ENCODE results near the gene IGFBPL1. TPM values are rescaled to one million over a fixed set of nuclear protein-coding genes. Genes with fewer than 3 reads are reported as not detected.
"Not testable (repeated sequence)": the region's sequence is repeated elsewhere in the genome, so short reads cannot be mapped to it uniquely, and the experiment has no call there.

The IGFBPL1 gene, protein sequence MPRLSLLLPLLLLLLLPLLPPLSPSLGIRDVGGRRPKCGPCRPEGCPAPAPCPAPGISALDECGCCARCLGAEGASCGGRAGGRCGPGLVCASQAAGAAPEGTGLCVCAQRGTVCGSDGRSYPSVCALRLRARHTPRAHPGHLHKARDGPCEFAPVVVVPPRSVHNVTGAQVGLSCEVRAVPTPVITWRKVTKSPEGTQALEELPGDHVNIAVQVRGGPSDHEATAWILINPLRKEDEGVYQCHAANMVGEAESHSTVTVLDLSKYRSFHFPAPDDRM
- 3.8 TPM for polyA plus RNA-seq
- long read RNA-seq, donor 1, partial matches to known transcripts, result 0 of 2 reads
- long read RNA-seq, donor 1, other reads (novel, unspliced or antisense), result 0 of 2 reads
- long read RNA-seq, donor 2, partial matches to known transcripts, result 0 of 3 reads
- long read RNA-seq, donor 2, other reads (novel, unspliced or antisense), result 0 of 3 reads
- long read RNA-seq, donor 3, result 0 reads
- long read RNA-seq, donor 4, result 0 reads
- long read RNA-seq, donor 5, partial matches to known transcripts, result 0 of 1 reads
- long read RNA-seq, donor 5, other reads (novel, unspliced or antisense), result 0 of 1 reads
- long read RNA-seq, donor 6, partial matches to known transcripts, result 0 of 4 reads
- long read RNA-seq, donor 6, other reads (novel, unspliced or antisense), result 0 of 4 reads
- long read RNA-seq, donor 7, partial matches to known transcripts, result 0 of 1 reads
- long read RNA-seq, donor 7, other reads (novel, unspliced or antisense), result 0 of 1 reads
- long read RNA-seq, donor 8, partial matches to known transcripts, result 0 of 4 reads
- long read RNA-seq, donor 8, other reads (novel, unspliced or antisense), result 0 of 4 reads
- long read RNA-seq, donor 9, transcript IGFBPL1-201 (5 exons, 1,093 nt), result major isoform, 7 of 7 reads
- long read RNA-seq, donor 9, partial matches to known transcripts, result 0 of 7 reads
- long read RNA-seq, donor 9, other reads (novel, unspliced or antisense), result 0 of 7 reads
- long read RNA-seq, donor 10, partial matches to known transcripts, result 0 of 2 reads
- long read RNA-seq, donor 10, other reads (novel, unspliced or antisense), result 0 of 2 reads
- long read RNA-seq, donor 11, partial matches to known transcripts, result 0 of 4 reads
- long read RNA-seq, donor 11, other reads (novel, unspliced or antisense), result 0 of 4 reads

DNA sequence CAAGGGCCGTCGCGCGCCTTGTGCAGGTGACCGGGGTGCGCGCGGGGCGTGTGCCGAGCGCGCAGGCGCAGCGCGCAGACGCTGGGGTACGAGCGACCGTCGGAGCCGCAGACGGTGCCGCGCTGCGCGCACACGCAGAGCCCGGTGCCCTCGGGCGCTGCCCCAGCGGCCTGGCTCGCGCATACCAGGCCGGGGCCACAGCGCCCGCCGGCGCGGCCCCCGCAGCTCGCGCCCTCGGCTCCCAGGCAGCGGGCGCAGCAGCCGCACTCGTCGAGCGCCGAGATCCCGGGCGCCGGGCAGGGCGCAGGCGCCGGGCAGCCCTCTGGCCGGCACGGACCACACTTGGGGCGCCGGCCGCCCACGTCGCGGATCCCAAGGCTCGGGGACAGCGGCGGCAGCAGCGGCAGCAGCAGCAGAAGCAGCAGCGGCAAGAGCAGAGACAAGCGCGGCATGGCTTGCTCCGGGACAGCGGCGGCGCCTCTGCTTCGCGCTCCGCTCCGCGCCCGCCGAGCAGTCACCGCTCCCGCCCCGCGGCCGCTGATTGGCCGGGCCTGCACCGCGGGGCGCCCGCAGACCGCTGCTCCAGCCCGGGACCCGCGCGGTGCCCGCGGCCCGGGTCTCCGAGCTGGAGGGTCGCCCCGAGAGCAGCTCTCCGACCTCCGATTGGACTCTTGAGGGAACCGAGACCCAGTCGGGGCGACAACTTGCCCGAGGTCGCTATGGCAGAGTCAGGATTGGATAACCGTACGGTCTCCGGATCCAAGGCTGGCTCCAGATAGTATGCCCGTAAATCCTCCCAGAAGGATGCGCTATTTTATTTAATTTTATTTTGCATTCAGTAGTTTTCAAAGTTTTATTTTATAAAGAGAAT is at the start of gene IGFBPL1:
IGFBPL1 (minus strand) TSS at position 482 of the 871 bp plus-strand sequence; CDS start at position 452, 30 bp downstream.
- H3K9me3 ChIP-seq (ENCODE audit: control insufficient read depth, low read depth, low read length), result no peaks in the 10 kb centered on the region
- no peaks in the 10 kb centered on the region for H3K36me3 ChIP-seq (ENCODE audit: control insufficient read depth, insufficient read depth, low read length)
- H3K27ac ChIP-seq (ENCODE audit: low read length), result no peak within 1 kb of the TSS
- H3K27me3 ChIP-seq (ENCODE audit: control insufficient read depth, insufficient read depth, low read length), result peaks cover 42% of the 10 kb centered on the region
- peaks cover 8% of the 10 kb centered on the region for H3K4me1 ChIP-seq (ENCODE audit: control insufficient read depth, insufficient read depth, low read length)
- WGBS (ENCODE audit: insufficient coverage, low lambda C conversion rate), result 20% methylated on average over 1 of the region's 115 CpGs
- H3K4me3 ChIP-seq (ENCODE audit: low read length), result peak within 1 kb of the TSS; percentile 15
- peak; percentile 40 to 70 for DNase-seq

DNA sequence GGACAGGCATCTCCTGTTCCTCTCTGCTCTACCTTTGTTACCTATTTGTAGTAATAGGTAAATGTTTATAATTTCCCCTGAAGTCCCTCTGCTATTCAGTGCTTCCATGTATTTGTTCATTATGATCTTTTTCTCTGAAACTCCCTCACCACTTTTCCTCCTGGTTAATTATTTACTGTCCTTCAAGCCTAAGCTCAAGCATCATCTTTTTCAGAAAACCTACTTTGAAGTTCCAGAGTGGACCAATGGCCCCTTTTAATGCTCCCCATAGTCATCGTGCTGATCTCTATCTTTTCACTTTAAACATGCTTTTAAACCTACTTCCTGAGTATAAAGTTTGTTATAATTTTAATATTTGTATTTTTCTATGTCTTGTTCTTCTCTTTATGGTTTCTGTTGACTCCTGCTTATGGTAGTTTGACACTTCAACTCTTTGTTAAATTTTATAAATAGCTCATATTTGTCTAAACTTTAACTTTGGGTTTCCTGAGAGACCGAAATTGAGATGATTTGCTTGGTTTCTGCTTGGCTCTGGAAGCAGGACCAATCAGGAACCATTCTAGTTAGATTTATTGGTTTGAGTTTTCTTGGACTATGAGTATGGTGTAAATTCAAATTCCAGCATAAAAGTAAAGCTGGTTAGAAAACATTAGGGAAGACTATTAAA is 48.5 kb upstream of the IGFBPL1 start:
- not testable (repeated sequence) for H3K4me1 ChIP-seq (ENCODE audit: control insufficient read depth, insufficient read depth, low read length); H3K27ac ChIP-seq (ENCODE audit: low read length); H3K27me3 ChIP-seq (ENCODE audit: control insufficient read depth, insufficient read depth, low read length); DNase-seq; H3K9me3 ChIP-seq (ENCODE audit: control insufficient read depth, low read depth, low read length); H3K36me3 ChIP-seq (ENCODE audit: control insufficient read depth, insufficient read depth, low read length); H3K4me3 ChIP-seq (ENCODE audit: low read length)
- 0% methylated on average over 1 of the region's 2 CpGs for WGBS (ENCODE audit: insufficient coverage, low lambda C conversion rate)

DNA sequence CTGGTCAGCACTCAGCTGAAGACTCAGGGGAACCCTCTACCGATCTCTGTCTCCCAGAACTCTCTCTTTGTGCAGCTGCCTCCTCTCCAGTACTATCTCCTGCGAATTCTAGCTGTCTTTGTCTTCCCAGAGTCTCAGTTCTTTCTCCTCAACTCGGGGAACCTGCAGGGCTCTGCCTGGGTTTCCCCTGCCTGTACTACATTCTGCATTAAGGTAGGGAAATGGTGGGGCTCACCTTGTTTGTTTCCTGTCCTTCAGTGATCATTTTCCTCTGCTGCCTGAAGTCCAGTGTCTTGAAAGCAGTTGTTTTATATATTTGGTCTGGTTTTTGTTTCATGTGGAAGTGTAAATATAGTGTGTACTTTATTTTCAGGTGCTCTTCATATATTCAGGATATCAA is 43.1 kb upstream of the IGFBPL1 start:
- H3K27ac ChIP-seq (ENCODE audit: low read length), result no peak overlapping the region
- H3K36me3 ChIP-seq (ENCODE audit: control insufficient read depth, insufficient read depth, low read length), result peaks cover 7% of the 10 kb centered on the region
- H3K4me1 ChIP-seq (ENCODE audit: control insufficient read depth, insufficient read depth, low read length), result no peaks in the 10 kb centered on the region
- H3K9me3 ChIP-seq (ENCODE audit: control insufficient read depth, low read depth, low read length), result no peaks in the 10 kb centered on the region
- no peak for DNase-seq
- WGBS (ENCODE audit: insufficient coverage, low lambda C conversion rate), result 17% methylated on average over 1 of the region's 3 CpGs
- H3K4me3 ChIP-seq (ENCODE audit: low read length), result no peak overlapping the region
- H3K27me3 ChIP-seq (ENCODE audit: control insufficient read depth, insufficient read depth, low read length), result no peaks in the 10 kb centered on the region

DNA sequence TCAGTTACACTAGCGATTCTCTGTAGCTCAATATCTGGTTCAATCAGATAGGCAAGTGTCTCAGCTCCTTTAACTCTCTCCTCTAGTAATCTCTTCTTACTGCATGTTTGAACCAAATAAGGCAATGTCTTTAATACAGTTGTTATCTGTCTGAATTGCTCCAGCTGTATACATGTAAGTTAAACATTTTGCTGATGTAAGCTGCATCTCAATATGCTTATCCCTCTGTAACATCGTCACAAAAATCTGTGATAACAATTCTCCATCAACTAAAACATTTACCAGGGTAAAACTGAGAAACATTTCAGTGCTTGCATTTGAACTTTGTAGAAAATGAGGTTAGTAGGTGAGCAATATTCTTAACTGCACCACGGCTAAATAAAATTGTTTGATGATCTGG is 29.6 kb upstream of the IGFBPL1 start:
- no CpG with 5 or more reads among the region's 3 CpGs for WGBS (ENCODE audit: insufficient coverage, low lambda C conversion rate)
- Histone ChIP-seq H3K27ac (ENCODE audit: low read length) (no peak overlapping the region), H3K9me3 (ENCODE audit: control insufficient read depth, low read depth, low read length) (no peaks in the 10 kb centered on the region), H3K27me3 (ENCODE audit: control insufficient read depth, insufficient read depth, low read length) (no peaks in the 10 kb centered on the region), H3K36me3 (ENCODE audit: control insufficient read depth, insufficient read depth, low read length) (peaks cover 5% of the 10 kb centered on the region), H3K4me1 (ENCODE audit: control insufficient read depth, insufficient read depth, low read length) (no peaks in the 10 kb centered on the region), H3K4me3 (ENCODE audit: low read length) (no peak overlapping the region)
- no peak for DNase-seq

DNA sequence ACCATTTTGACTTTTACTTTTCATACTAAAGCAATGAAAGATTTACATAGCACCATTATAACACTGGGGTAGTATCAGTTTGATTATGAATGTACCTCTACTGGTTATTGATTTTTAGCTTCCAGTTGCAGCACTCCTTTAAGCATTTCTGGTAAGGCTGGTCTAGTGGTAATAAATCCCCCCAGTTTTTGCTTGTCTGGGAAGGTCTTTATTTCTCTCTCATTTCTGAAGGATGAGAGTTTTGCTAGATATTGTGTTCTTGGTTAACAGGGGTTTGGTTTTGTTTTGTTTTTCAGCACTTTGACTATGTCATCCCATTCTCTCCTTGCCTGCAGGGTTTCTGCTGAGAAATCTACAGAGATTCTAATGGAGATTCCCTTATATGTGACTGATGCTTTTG is 26.9 kb upstream of the IGFBPL1 start:
- no peaks in the 10 kb centered on the region for H3K9me3 ChIP-seq (ENCODE audit: control insufficient read depth, low read depth, low read length)
- no peaks in the 10 kb centered on the region for H3K27me3 ChIP-seq (ENCODE audit: control insufficient read depth, insufficient read depth, low read length)
- DNase-seq, result no peak

DNA sequence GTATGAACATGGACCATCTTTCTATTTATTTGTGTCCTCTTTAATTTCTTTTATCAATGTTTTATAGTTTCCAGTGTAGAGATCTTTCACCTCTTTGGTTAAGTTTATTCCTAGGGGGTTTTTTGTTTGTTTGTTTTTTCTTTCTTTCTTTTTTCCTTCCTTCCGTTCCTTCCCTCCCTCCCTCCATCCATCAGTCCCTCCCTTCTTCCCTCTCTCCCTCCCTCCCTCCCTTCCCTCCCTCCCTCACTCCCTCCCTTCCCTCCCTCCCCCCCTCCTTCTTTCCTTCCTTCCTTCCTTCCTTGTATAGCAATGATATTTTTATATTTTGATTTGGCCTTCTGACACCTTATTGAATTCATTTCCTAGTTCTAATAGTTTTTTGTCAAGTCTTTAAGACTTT is 23.4 kb upstream of the IGFBPL1 start:
- H3K9me3 ChIP-seq (ENCODE audit: control insufficient read depth, low read depth, low read length), result no peaks in the 10 kb centered on the region
- H3K36me3 ChIP-seq (ENCODE audit: control insufficient read depth, insufficient read depth, low read length), result peaks cover 9% of the 10 kb centered on the region
- H3K4me1 ChIP-seq (ENCODE audit: control insufficient read depth, insufficient read depth, low read length), result peaks cover 4% of the 10 kb centered on the region
- H3K4me3 ChIP-seq (ENCODE audit: low read length), result no peak overlapping the region
- H3K27me3 ChIP-seq (ENCODE audit: control insufficient read depth, insufficient read depth, low read length), result no peaks in the 10 kb centered on the region
- H3K27ac ChIP-seq (ENCODE audit: low read length), result no peak overlapping the region
- no peak for DNase-seq
- WGBS (ENCODE audit: insufficient coverage, low lambda C conversion rate), result 80% methylated on average over 1 of the region's 1 CpG

More for the DNA sequence above, 26.9 kb upstream of the IGFBPL1 start:
- no peak overlapping the region for H3K27ac ChIP-seq (ENCODE audit: low read length)
- no peaks in the 10 kb centered on the region for H3K36me3 ChIP-seq (ENCODE audit: control insufficient read depth, insufficient read depth, low read length)
- H3K4me3 ChIP-seq (ENCODE audit: low read length), result no peak overlapping the region
- no peaks in the 10 kb centered on the region for H3K4me1 ChIP-seq (ENCODE audit: control insufficient read depth, insufficient read depth, low read length)

DNA sequence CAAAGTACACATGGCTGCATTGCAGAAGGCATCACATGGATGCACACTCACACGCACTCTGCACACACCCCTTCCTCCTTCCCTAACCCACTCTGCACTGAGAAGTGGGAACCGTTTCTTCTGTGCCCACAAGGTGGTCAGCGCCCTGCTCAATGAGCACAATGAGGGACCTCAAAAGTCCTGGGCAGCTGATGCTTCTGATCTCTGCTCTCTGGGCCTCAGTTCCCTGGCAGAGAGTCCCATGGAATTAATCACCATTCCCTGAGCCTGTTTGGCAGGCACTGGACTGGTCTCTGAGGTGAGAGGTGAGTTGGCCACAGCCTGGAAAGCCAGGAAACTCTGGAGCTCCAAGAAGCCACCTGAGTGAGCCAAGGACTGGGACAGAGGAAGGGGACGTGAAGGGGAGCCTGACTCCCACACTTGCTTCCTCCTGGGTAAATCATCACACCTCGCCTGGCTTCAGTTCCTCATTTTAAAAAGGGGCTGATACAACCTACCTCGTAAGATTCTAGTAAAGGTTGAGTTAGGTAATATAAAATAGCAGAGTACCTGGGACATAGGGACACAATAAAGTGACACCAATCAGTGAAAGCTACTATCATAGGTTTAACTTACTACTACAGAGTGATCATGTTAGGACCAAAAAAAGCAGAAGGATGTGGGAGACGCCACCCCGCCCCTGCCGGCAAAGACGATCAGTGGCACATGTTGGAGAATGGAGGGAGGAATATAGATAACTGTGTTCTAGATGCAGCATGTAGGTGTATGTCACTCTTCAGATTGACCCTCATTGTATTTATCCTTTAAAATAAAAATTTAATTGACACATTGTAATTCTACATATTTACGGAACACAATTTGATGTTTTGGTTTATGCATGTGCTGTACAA is 21.1 kb upstream of the IGFBPL1 start:
- H3K27ac ChIP-seq (ENCODE audit: low read length), result no peak overlapping the region
- H3K27me3 ChIP-seq (ENCODE audit: control insufficient read depth, insufficient read depth, low read length), result no peaks in the 10 kb centered on the region
- H3K9me3 ChIP-seq (ENCODE audit: control insufficient read depth, low read depth, low read length), result no peaks in the 10 kb centered on the region
- WGBS (ENCODE audit: insufficient coverage, low lambda C conversion rate), result 100% methylated on average over 1 of the region's 11 CpGs
- no peak overlapping the region for H3K4me3 ChIP-seq (ENCODE audit: low read length)
- H3K36me3 ChIP-seq (ENCODE audit: control insufficient read depth, insufficient read depth, low read length), result peaks cover 9% of the 10 kb centered on the region
- H3K4me1 ChIP-seq (ENCODE audit: control insufficient read depth, insufficient read depth, low read length), result peaks cover 8% of the 10 kb centered on the region
- no peak for DNase-seq

DNA sequence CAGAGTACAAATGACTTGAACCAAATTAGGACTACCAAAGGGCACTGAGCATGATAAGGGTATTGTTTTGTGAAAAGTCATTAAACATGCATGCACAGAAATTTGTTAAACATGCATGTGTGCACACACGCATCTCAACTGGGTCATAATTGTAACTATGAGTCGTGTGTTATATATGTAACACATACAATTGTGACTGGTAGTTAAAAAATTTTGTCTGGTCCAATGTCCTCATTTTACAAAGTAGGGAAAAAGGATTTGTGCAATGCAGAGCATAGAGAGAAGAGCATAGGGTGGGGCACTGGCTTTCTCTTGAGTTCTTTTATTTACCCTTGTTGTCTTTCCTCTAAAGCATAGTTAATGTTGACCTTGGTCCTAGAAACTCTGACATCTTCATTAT is 19.3 kb upstream of the IGFBPL1 start:
- no CpG with 5 or more reads among the region's 2 CpGs for WGBS (ENCODE audit: insufficient coverage, low lambda C conversion rate)
- H3K4me1 ChIP-seq (ENCODE audit: control insufficient read depth, insufficient read depth, low read length), result peaks cover 8% of the 10 kb centered on the region
- H3K9me3 ChIP-seq (ENCODE audit: control insufficient read depth, low read depth, low read length), result no peaks in the 10 kb centered on the region
- DNase-seq, result no peak
- peak overlapping the region; percentile 28 for H3K27ac ChIP-seq (ENCODE audit: low read length)
- no peaks in the 10 kb centered on the region for H3K27me3 ChIP-seq (ENCODE audit: control insufficient read depth, insufficient read depth, low read length)
- H3K36me3 ChIP-seq (ENCODE audit: control insufficient read depth, insufficient read depth, low read length), result peaks cover 9% of the 10 kb centered on the region
- H3K4me3 ChIP-seq (ENCODE audit: low read length), result no peak overlapping the region

DNA sequence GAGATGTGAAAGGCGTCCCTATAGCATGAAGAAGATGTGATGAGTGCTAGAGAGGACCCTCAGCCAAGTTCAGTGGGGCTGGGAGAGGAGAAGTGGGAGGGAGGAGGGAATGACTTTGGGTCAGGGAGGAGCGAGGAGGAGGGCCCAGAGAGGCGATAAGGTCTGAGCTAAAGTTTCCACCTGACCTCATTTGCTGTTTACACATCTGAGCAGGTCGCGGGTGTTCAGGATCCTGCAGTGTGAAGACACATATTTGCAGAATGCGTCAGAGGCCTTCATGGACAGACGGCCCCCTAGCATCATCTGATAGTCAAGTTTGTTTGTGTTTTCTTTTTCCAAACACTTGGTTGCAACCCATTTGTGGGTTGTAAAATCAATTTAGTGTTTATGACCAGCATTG is 18.9 kb upstream of the IGFBPL1 start:
- Histone ChIP-seq H3K27ac (ENCODE audit: low read length) (peak overlapping the region; percentile 46), H3K9me3 (ENCODE audit: control insufficient read depth, low read depth, low read length) (no peaks in the 10 kb centered on the region), H3K4me3 (ENCODE audit: low read length) (no peak overlapping the region), H3K4me1 (ENCODE audit: control insufficient read depth, insufficient read depth, low read length) (peaks cover 9% of the 10 kb centered on the region), H3K27me3 (ENCODE audit: control insufficient read depth, insufficient read depth, low read length) (no peaks in the 10 kb centered on the region), H3K36me3 (ENCODE audit: control insufficient read depth, insufficient read depth, low read length) (peaks cover 9% of the 10 kb centered on the region)
- DNase-seq, result peak; percentile 50 to 74
- 24% methylated on average over 5 of the region's 7 CpGs for WGBS (ENCODE audit: insufficient coverage, low lambda C conversion rate)

Data from large intestine (tissue), 12 donors.